Stimulated activated naive CD8-positive, alpha-beta T cell treated with anti-CD3 and anti-CD28 coated beads, Interleukin-15, Interleukin-2, amounts not matched to agents 100 ng/mL and 50 ng/mL, for 24 hours (primary cell): ENCODE results near the gene C19orf12.

Source experiments
- H3K27ac Mint-ChIP-seq: one replicate; pipeline ENCODE4 v1.8.0; 2021; ENCODE audit warnings: mild to moderate bottlenecking, mixed read lengths
- H3K27me3 Mint-ChIP-seq: one replicate; pipeline ENCODE4 v1.8.0; 2021; ENCODE audit warnings: mixed read lengths
- H3K36me3 Mint-ChIP-seq: one replicate; pipeline ENCODE4 v1.8.0; 2021; ENCODE audit warnings: low read depth, mixed read lengths
- H3K4me1 Mint-ChIP-seq: one replicate; pipeline ENCODE4 v1.8.0; 2021; ENCODE audit warnings: low read depth, mixed read lengths
- H3K4me3 Mint-ChIP-seq: one replicate; pipeline ENCODE4 v1.8.0; 2021; ENCODE audit warnings: mild to moderate bottlenecking, mixed read lengths
- H3K9me3 Mint-ChIP-seq: one replicate; pipeline ENCODE4 v1.8.0; 2021; ENCODE audit warnings: mixed read lengths

Gene C19orf12

GRCh38 chr19:29655648-29656335, 59.3 kb downstream of the C19orf12 start:
- H3K4me3 Mint-ChIP-seq: no peak overlapping the region
- H3K4me1 Mint-ChIP-seq: peaks cover 6% of the 10 kb centered on the region
- no peak overlapping the region for H3K27ac Mint-ChIP-seq
- no peaks in the 10 kb centered on the region for H3K36me3 Mint-ChIP-seq
- H3K9me3 Mint-ChIP-seq: no peaks in the 10 kb centered on the region
- no peaks in the 10 kb centered on the region for H3K27me3 Mint-ChIP-seq

- H3K4me1 Mint-ChIP-seq: no peaks in the 10 kb centered on the region
- H3K27ac Mint-ChIP-seq: no peak overlapping the region
- H3K27me3 Mint-ChIP-seq: no peaks in the 10 kb centered on the region
These were observed 61.7 kb downstream of the C19orf12 start for GRCh38 chr19:29653398-29653797.

GRCh38 chr19:29651622-29652394, 63.3 kb downstream of the C19orf12 start:
- no peaks in the 10 kb centered on the region for H3K9me3 Mint-ChIP-seq
- H3K27ac Mint-ChIP-seq: no peak overlapping the region
- H3K36me3 Mint-ChIP-seq: no peaks in the 10 kb centered on the region
- H3K27me3 Mint-ChIP-seq: no peaks in the 10 kb centered on the region
- no peaks in the 10 kb centered on the region for H3K4me1 Mint-ChIP-seq
- no peak overlapping the region for H3K4me3 Mint-ChIP-seq

More at GRCh38 chr19:29653398-29653797, 61.7 kb downstream of the C19orf12 start:
- no peak overlapping the region for H3K4me3 Mint-ChIP-seq
- no peaks in the 10 kb centered on the region for H3K36me3 Mint-ChIP-seq
- no peaks in the 10 kb centered on the region for H3K9me3 Mint-ChIP-seq

- H3K27ac Mint-ChIP-seq: no peak overlapping the region
- peaks cover 6% of the 10 kb centered on the region for H3K4me1 Mint-ChIP-seq
- H3K36me3 Mint-ChIP-seq: no peaks in the 10 kb centered on the region
- H3K9me3 Mint-ChIP-seq: no peaks in the 10 kb centered on the region
- no peaks in the 10 kb centered on the region for H3K27me3 Mint-ChIP-seq
- no peak overlapping the region for H3K4me3 Mint-ChIP-seq
These were observed 64.2 kb downstream of the C19orf12 start for GRCh38 chr19:29650772-29651387.
